Adrenal gland (tissue), 5 donors: ENCODE measurements around the gene SHROOM4.

Experiments
- CTCF ChIP-seq, 6 experiments: fragments of 450-650 bp in 4 of 6; fragments of 200-600 bp in 2 of 6; sonication (generic) in 1 of 6; IDR thresholded peaks; 1 replicate in 5 of 6; 2 replicates in 1 of 6; pipeline versions ENCODE4 v1.5.1 to v1.8.0; 2016 to 2021; ENCODE audit warnings: antibody characterized with exemption in 6 of 6, mild to moderate bottlenecking in 2 of 6, moderate library complexity in 1 of 6
- POLR2A ChIP-seq, 2 donors: fragments of 450-650 bp; IDR thresholded peaks; one replicate each; pipeline ENCODE4 v1.6.1; 2017; ENCODE audit warnings: antibody characterized with exemption in 2 of 2, mild to moderate bottlenecking in 2 of 2, moderate library complexity in 1 of 2
- donor health status: DM: no; HTN: no; CAD: no.

- TF ChIP-seq CTCF (IDR thresholded peaks at IDR 0.05) (no peak), POLR2A (IDR thresholded peaks at IDR 0.05) (no peak)
Observed at GRCh38 chrX:50780144-50780543, 33.9 kb downstream of the SHROOM4 start.
